Measurements from ENCODE around the gene RNF25. TPM values are rescaled to one million over a fixed set of nuclear protein-coding genes. Genes with fewer than 3 reads are reported as not detected.
A peak's percentile ranks its signal among the peaks of the same experiment; 100 is the strongest.

Gene RNF25
- total RNA-seq (2014; rRNA removed; shearing (Covaris generic)): 42.3 and 54.7 TPM in 2 replicates

GRCh38 chr2:218671654-218672566 lies at the start of gene RNF25, which contains the start of gene STK36:
RNF25 (minus strand) TSS chr2:218672002; CDS start chr2:218671970, 32 bp downstream.
STK36 (plus strand) TSS chr2:218672086; CDS start chr2:218672830, 744 bp downstream.
- DNase-seq (ENCODE audit: low read depth): peak; percentile 90

- no peak for DNase-seq (ENCODE audit: low read depth)
Measured at GRCh38 chr2:218721488-218721887, 49.7 kb upstream of the RNF25 start.

GRCh38 chr2:218720048-218721041 lies 48.5 kb upstream of the RNF25 start:
- DNase-seq (ENCODE audit: low read depth): no peak

- no peak for DNase-seq (ENCODE audit: low read depth)
Measured at GRCh38 chr2:218719457-218719856, 47.7 kb upstream of the RNF25 start.

- no peak for DNase-seq (ENCODE audit: low read depth)
Measured at GRCh38 chr2:218718058-218718457, 46.3 kb upstream of the RNF25 start.

GRCh38 chr2:218717262-218717661 lies 45.5 kb upstream of the RNF25 start:
- DNase-seq (ENCODE audit: low read depth): peak; percentile 51

GRCh38 chr2:218716070-218716469 lies 44.3 kb upstream of the RNF25 start:
- DNase-seq (ENCODE audit: low read depth): no peak

GRCh38 chr2:218713922-218714321 lies 42.1 kb upstream of the RNF25 start:
- DNase-seq (ENCODE audit: low read depth): no peak

- no peak for DNase-seq (ENCODE audit: low read depth)
Measured at GRCh38 chr2:218711550-218711929, 39.7 kb upstream of the RNF25 start.

- peak; percentile 98 for DNase-seq (ENCODE audit: low read depth)
Measured at GRCh38 chr2:218710687-218711549, 39.1 kb upstream of the RNF25 start, which contains the start of gene TTLL4. TTLL4 (plus strand) TSS chr2:218710835; CDS start chr2:218737677, 26,842 bp downstream.

GRCh38 chr2:218710334-218710686 lies 38.5 kb upstream of the RNF25 start:
- DNase-seq (ENCODE audit: low read depth): no peak

GRCh38 chr2:218709908-218710307 lies 38.1 kb upstream of the RNF25 start:
- no peak for DNase-seq (ENCODE audit: low read depth)

- no peak for DNase-seq (ENCODE audit: low read depth)
Measured at GRCh38 chr2:218708086-218708485, 36.3 kb upstream of the RNF25 start.

GRCh38 chr2:218703341-218703740 lies 31.5 kb upstream of the RNF25 start:
- DNase-seq (ENCODE audit: low read depth): no peak

GRCh38 chr2:218701806-218702205 lies 30.0 kb upstream of the RNF25 start:
- no peak for DNase-seq (ENCODE audit: low read depth)

GRCh38 chr2:218698885-218699284 lies 27.1 kb upstream of the RNF25 start:
- no peak for DNase-seq (ENCODE audit: low read depth)

GRCh38 chr2:218694405-218695145 lies 22.8 kb upstream of the RNF25 start:
- no peak for DNase-seq (ENCODE audit: low read depth)

- DNase-seq (ENCODE audit: low read depth): no peak
Measured at GRCh38 chr2:218691234-218691633, 19.4 kb upstream of the RNF25 start.

- peak; percentile 65 for DNase-seq (ENCODE audit: low read depth)
Measured at GRCh38 chr2:218687400-218688060, 15.7 kb upstream of the RNF25 start.

GRCh38 chr2:218680061-218680460 lies 8.3 kb upstream of the RNF25 start:
- DNase-seq (ENCODE audit: low read depth): no peak

Measured in Daoy (cell line).